GM19328 (cell line): ENCODE data around the gene NKG7.

Experiments
- ATAC-seq: cut with Tn5 transposase; IDR thresholded peaks from one replicate; pipeline ENCODE4 v1.9.1; 2021; ENCODE audit warnings: mild to moderate bottlenecking, moderate library complexity; ENCODE audit not compliant: unreplicated experiment

The NKG7 gene

DNA sequence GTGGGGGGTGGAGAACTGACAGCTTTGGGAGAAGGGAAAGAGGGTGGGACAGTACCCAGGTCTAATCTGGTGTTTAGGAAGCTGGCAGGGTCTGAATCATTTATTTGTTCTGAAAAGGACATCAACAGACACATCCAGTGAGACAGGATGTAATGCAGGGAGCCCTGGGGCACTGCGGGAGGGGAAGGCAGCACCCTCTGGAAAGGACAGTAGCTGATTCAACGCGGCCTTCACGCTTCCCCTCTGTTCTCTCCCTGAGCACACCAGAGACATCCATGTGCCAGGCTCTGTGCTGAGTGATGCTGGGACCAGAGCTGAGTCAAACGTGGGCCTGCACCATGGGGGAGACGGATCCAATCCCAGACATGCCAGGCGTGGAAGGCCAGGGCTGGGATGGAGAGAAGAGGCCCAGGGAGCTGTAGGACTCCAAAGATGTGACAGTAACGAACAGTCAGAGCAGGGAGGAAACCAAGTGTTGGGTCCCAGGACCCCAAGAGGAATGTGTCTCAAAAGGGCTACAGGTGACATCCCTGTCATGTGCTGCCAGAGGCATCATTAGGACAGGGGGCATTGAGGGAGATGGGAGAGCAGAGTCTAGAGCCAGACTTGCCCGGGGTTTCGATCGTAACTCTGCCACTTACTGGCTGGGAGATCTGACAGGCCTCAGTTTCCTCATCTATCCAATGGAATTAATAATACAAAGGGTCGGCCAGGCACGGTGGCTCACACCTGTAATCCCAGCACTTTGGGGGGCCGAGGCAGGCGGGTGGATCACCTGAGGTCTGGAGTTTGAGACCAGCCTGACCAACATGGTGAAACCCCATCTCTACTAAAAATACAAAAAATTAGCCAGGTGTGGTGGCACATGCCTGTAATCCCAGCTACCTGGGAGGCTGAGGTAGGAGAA lies 8.0 kb downstream of the NKG7 start:
- no peak for ATAC-seq

- ATAC-seq, result no peak
Observed at GRCh38 chr19:51361239-51361638, 11.2 kb downstream of the NKG7 start.

GRCh38 chr19:51359294-51359693 lies 13.2 kb downstream of the NKG7 start:
- no peak for ATAC-seq

DNA sequence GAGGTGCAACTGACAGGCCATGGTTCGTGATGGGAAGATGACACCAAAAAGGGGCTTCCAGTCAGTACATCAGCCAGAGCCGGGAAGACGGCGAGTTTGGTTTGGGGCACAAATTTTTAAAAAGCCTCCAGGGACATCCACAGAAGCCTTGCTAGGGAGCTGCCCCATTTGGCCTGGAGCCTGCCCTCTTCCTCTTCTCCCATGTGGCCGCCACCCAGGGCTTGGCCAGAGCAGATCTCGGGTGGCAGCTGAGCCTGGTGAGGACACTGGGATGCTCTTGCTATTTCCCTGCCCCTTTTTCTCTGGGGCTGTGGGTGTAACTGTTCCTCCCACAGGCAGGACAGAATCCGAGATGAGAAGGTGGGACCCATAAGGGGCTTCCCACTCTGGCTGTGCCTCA lies 14.5 kb downstream of the NKG7 start:
- no peak for ATAC-seq

DNA sequence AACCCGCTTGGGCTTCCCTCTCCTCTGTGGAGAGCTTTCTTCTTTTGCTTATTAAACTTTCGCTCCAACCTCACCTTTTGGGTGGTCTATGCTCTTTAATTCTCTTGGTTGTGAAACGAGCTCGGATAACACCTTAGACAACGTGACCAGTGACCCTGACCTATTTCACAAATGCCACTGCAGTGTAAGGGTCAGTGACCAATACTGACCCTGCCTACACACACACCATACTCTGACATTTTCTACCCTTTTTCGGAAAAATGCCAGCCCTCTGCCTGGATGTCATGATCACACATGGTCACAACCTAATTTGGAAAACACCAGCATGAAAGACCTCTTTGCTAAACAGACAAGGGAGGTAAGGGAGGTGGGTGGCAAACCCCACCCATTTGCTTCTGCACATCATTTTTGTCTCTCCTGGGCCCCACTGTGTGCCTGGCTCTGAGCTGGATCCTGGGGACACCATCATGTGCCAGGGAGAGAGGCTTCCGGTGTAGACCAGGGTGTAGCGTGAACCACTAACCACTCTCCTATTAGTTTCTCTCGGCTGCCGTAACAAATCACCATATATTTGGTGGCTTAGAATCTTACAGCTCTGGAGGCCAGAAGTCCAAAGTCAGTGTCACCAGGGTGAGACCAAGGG lies 16.2 kb downstream of the NKG7 start:
- no peak for ATAC-seq

DNA sequence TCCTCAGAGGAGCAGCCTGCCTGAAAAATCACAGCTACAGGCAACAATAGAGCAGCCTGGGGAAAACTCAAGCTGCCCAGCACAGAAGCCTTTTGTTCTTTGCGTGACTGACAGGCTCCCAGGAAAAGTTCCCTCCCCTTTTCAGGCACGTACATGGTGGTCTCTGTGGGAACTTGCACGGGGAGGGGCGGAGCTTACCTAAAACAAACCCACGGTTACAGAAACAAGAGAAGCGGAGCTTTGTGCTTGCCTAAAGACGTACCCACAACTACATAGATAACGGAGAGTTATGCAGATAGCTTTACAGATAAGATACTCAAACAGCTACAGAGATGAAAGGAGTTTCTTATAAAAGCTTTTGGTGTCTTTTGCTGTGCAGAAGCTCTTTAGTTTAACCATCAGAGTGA lies 17.7 kb downstream of the NKG7 start:
- no peak for ATAC-seq

- ATAC-seq, result no peak
Observed at GRCh38 chr19:51354103-51354741, 18.2 kb downstream of the NKG7 start.

DNA sequence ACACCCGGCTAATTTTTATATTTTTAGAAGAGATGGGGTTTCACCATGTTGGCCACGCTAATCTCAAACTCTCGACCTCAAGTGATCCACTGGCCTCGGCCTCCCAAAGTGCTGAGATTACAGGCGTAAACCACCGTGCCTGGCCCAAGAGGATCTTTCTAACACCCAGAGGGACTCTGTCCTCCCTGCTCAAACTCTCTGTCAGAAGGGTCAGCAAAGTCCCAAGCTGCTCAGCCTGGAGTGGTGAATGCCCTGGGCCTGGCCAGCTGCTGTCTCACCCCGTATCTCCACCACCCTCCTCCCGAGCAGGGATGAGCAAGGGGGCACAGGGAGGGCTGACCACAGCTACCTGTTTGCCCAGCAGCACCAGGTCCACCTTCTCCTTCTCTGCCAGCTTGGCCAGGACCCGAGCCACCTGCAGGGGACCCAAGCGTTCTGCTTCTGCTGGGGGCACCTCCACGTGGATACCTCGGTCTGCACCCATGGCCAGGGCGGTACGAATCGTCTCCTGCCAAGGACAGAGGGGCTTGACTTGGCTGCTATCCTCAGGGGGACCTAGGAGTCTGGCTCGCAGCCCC lies 19.6 kb downstream of the NKG7 start:
- no peak for ATAC-seq

GRCh38 chr19:51351266-51351990 lies 21.0 kb downstream of the NKG7 start:
- no peak for ATAC-seq

DNA sequence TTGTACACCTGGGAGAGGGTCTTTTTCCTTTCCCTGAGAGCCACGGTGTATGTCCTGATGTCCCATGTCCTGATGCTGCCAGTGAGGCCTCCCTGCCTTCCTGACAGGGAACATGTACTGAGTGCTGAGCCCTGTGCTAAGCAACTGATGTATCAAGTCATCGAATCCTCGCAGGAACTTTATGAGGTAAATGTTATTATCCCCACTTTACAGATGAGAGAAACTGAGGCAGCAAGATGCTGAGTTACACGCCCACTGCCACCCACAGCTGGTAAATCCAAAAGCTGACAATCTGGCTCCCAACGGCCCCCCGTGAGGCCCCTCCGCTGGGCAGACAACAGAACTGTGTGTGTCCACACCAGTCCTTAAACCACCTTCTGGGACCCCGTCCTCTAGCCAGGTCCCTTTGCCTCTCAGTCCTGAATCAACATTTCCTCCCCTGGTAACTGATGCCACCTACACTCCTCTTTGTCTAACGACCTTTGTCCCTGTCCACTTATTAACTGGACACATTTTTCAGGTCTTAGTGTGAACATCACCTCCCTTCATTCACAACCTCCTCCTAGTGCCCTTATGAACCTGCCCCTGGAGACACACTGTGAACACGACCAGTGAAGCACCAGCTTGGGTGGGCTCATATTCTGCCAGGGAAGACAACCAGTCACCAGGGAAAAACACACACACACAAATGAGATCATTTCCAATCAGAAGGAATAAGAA lies 25.1 kb downstream of the NKG7 start:
- no peak for ATAC-seq

DNA sequence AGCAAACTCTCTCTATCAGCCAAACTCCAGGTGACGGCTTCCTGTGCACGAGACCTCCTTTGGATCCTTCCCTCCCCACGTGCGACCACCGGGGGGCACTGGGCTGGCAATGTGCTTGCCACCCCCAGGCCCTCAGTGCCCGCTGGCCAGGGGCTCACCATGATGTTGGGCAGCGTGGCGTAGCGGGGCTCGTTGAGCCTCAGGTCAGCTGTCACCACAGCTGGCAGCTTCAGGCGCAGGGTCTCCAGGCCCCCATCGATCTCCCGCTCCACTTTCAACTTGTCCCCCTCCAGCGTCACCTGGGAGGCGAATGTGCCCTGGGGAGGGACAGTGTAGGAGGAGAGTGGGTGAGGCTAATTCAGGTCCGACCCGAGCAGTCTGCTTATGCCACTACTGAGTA lies 25.7 kb downstream of the NKG7 start:
- no peak for ATAC-seq

DNA sequence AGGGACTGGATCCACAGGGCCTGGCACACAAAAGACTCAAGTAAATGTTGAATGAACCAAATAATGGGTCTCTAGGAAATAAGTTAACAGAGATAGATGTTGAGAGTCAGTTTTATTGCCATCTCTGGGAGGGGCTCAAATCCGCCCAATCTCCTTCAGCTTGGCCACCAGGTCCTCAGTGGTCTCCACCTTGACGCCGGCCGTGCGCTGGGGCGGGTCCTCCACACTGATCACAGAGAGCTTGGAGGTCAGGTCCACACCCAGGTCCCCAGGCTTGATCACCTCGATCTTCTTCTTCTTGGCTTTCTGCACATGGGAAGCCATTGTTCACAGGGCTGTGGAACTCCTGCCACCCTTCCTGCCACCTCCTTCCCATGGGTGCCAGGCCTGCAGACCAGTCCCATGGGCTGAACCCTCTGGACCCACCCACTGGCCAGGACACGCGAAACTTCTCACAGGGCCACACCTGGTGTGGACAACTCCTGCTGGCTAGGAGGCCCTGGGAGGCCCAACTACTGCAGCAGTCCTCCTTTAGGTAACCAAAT lies 27.3 kb downstream of the NKG7 start:
- no peak for ATAC-seq

DNA sequence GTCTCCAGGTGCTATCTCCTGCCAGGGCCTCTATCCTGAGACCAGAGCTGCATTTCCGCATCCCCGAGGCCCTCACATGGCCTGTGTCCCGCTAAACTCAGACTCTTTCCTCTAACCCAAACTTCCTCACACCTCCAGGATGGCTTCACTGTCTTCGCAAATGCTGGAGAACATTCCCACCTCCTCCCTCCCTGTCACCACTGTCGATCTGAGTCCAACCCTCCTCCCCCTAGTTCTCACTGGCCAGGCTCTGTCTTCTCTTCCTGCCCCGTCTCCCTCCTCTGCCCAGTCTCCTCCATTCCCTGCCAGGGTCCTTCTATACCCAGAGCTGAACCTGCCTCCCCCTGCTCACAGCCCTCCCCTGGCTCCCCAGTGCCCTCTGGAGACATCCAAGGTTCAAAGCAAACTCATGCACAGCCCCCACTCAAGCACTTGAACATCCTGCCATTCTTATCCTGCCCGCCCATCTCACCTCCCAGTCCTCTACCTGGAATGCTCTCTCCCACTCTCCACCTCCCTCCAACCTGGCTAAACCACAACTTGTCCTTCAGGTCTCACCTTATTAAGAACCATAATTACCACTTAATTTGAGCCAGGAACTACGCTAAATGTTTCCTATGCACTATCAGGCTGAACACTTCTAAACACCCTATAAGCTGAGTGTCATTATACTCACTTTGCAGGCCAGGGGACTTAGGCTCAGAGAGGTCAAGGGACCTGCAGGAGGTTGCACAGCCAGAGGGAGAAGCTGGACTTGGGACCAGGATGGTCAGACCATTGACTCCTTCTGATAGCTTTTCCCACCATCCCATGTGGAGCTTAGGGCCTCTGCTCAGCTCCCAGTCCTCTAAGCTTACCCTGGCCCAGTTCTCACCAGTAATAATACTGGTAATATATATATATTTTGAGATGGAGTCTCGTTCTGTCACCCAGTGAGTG lies 29.6 kb downstream of the NKG7 start:
- no peak for ATAC-seq

DNA sequence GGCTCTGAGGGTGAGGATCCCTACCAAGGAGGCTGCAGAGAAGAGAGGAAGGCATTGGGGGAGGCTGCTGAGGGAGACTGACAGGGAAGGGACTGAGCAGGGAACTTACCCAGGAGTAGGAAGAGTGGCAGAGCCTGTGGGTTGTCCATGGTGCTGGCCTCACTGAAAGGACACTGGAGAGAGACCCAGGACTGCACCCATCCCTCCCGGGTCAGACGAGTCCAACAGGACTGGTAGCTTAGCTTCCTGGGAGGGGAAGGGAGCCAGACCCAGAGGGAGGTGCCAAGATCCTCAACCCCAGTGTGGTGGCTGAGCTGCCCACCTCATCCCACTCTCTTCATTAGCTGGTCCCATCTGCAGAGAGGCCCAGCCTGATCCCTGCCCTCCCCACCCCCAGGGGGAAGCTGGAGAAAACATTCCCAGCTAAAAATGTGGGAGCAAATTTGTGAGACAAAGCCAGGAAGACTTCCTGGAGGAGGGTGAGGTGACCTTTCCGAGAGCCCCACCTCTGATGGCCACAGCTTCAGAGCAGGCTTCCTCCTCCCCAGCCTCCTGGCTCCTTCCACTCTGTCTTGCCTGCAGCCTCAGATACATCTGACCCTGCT lies 30.4 kb downstream of the NKG7 start, which contains the start of gene VSIG10L:
VSIG10L (minus strand) TSS at position 164 of the 605 bp plus-strand sequence; CDS start at position 149, 15 bp downstream.
- no peak for ATAC-seq

DNA sequence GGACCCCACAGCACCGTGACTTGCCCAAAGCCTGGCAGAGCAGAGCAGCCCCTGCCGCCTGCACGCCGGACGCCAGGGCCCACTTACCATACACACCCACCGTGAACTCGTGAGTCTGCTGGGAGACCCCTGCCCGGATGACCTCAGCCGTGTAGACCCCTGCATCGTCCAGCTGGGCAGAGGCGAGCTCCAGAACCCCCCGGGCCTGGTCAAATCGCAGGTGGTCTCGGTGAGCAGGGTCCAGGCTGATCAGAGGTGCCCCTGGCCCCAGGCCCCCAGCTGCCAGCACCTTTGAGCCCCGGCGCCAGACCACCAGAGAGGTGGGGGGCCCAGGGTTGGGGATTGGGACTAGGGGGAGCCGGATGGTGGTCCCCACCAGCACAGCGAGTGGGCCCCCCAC lies 31.4 kb downstream of the NKG7 start:
- ATAC-seq, result no peak

DNA sequence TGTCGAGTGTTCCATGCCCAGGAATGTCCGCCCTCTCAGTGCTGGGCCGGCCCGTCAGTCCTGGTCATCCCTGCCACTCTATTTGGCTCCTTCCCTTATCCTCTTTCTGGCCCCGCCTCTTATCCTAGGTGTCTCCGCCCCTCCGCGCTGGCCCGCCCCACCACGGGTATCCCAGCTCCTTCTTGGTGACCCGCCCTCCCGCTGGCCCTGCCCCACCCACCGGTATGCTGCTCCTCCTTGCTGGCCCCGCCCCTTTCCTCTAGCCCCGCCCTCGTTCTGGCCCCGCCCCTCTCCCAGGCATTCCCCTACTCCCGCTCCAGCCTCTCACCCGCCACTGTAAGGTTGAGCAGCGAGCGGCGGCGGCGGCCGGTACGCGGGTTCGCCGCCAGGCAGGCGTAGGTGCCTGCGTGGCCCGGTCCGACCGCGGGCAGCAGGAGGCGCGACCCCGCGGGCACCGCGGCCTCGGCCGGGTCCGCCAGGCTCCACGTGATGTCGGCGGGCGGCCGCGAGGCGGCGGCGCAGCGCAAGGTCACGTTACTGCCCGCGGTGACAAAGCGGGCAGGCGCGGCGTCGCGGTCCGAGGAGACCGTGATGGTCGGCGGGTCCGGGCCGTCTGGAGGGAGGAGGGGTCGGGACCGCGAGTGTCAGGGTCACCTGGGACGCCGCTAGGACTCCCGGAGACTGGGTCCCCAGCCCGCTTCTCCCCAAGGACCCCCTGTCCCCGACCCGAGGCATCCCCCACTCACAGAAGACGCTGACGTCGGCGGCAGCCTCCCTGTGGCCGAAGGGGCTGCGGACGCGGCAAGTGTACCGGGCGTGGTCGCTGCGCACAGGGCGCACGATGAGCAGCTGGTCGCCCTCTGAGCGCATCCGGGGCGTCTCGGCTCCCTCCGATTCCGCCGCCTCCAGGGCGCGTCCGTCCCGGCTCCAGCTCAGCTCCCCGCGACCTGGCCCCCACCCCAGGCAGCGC lies 32.5 kb downstream of the NKG7 start:
- no peak for ATAC-seq

- ATAC-seq, result no peak
Observed at GRCh38 chr19:51339313-51339686, 33.2 kb downstream of the NKG7 start.
